ENCODE data around the gene CHD2. TPM values are rescaled to one million over a fixed set of nuclear protein-coding genes. Genes with fewer than 3 reads are reported as not detected.
"Not testable (repeated sequence)": the region's sequence is repeated elsewhere in the genome, so short reads cannot be mapped to it uniquely, and the experiment has no call there.

CHD2 gene
- total RNA-seq, 1 experiment from 2014 or later, result 26.6 TPM

DNA sequence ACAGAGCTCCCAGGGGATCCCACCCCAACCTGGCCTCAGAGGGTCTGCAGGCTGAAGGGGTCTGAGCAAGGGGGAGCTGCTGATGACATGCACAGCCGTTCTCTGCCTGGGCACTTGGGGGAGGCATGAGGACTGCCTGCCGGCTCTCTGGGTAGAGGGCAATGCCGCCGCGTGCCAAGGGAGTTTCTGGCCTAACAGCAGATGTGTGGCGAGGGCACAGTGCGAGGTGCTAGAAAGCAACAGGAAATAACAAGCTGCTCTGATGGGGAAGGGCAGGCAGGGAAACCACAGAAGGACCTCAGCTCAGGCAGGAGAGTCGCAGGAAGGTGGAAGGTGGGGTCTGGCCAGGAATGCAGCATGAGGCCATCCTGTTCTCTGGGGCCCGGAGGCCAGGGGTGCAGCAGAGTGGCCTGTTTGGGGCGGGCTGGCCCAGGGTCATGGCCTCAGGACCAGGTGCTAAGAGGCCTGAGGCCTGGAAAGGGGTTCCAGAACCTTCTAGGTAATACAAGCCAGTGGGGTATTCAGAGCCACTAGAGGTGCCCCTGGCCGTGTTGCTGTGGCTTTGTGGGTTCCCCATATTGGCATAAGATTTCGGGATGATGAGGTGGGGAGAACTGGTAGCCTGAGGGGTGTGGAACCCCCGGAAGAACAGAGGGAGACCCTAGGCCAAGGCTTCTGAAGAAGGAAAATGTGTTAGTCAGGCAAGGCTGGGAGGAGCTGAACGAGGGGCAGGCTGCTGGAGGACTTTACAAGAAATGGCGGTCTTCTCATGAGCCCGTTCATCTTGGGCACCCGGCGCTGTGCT, 147.7 kb downstream of the CHD2 start:
- in situ Hi-C loops (cut with HindIII; ENCODE audit: low pct_unique_long_range_greater_than_20kb, low sequenced_read_pairs), result no loop called here
- DNase-seq (ENCODE audit: low read depth), result no peak

DNA sequence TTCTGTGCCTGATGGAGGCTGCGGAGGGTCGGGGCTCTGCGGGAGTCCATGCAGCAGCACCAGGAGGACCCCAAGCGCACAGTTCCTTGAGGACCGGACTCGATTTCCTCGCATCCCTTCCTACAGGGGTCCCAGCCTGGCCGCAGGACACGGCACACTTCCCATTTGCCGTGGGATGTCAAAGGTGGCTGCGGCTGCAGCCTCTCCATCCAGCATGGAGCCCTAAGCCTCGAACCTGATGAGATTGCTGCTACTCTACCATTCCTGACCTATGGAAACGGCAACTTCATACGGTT, 148.2 kb downstream of the CHD2 start:
- DNase-seq (ENCODE audit: low read depth), result no peak
- in situ Hi-C loops (cut with HindIII; ENCODE audit: low pct_unique_long_range_greater_than_20kb, low sequenced_read_pairs), result no loop called here

DNA sequence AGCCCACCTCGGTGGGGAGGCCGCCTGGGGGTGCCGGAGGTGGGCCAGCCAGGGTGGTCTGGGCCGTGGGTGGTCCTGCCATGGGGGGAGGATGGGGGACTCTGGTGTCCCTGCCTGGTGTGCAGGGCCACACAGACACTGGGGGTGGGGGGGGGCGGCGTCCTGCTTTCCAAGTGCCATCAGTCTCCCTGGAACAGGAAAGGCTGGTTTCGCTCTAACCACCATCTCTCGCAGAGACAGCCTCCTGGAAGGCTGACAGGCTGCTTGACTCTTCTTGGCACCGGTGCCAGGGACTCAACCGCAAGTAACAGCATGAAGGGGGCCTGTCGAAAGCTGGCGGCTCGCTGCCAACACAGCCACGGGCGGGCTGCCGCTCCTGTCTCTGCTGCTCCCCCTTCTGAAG, 148.6 kb downstream of the CHD2 start:
- DNase-seq (ENCODE audit: low read depth), result no peak
- in situ Hi-C loops (cut with HindIII; ENCODE audit: low pct_unique_long_range_greater_than_20kb, low sequenced_read_pairs), result no loop called here

DNA sequence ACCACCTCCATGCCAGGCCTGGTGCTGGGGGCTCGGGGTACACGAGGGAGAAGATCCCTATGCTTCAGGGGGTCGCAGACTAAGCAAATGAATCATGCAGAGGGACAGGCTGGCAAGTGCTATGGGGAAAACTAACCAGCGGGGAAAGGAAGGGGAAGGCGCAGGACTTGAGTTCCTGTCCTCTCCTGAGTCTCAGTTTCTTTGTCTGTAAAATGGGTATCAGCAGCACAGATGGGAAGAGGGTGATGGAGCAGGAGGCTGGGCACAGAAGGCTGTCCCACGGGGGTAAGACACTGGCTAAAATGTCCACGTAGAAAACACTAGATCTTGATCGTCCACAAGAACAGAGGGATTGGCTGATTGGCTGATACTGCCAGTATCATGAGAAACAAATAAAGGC, 149.1 kb downstream of the CHD2 start:
- in situ Hi-C loops (cut with HindIII; ENCODE audit: low pct_unique_long_range_greater_than_20kb, low sequenced_read_pairs), result no loop called here
- DNase-seq (ENCODE audit: low read depth), result no peak

DNA sequence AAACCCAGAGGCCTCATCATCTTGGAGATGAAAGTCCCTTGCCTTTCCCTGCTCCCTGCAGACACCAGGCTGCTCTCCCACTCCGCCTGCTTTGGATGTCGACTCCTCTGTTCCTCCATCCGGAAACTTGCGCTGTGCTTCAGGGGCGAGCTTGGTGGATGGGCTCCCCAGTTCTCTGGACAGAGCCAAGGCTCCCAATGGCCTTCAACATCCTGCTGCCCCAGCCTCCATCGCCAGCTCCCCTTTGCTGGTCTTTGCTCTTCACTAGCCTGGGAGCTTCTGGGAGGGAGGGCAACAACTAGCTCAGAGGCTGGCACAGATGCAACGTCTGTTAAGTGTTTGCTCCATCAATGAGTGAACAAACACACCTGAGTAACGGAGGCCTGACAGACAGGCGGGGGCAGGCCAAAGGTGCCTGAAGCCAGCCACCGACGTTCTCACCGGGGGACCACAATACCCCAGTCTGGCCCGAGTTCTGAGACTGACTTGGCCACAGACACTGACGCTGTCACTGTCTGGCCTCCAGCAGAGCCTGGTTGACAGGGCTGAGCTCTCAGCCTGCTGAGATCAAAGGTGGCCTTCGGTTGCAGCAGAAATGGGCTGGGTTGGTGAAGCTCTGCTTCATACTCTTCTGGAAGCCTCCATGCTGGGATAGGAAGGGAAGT, 149.9 kb downstream of the CHD2 start:
- no peak for DNase-seq (ENCODE audit: low read depth)
- in situ Hi-C loops (cut with HindIII; ENCODE audit: low pct_unique_long_range_greater_than_20kb, low sequenced_read_pairs), result no loop called here

DNA sequence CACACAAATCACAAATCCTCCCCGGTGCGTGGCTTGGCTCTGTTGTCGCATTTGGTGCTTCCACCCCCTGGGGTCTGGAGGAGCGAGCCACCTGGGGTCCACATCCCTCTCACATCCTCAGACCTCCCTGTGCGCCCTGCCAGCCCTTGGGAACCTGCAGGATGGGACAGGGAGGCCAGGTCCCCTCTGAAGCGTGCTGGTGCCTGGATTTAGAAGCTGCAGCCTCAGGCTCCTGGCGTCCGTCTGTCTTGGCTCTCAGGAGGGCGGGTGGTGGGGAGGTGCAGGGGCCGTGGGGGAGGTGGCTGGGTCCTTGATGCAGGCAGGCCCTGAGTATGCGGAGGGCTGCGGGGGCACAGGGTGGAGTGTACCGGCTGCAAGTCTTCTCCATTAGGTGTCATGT, 150.5 kb downstream of the CHD2 start:
- in situ Hi-C loops (cut with HindIII; ENCODE audit: low pct_unique_long_range_greater_than_20kb, low sequenced_read_pairs), result no loop called here
- no peak for DNase-seq (ENCODE audit: low read depth)

DNA sequence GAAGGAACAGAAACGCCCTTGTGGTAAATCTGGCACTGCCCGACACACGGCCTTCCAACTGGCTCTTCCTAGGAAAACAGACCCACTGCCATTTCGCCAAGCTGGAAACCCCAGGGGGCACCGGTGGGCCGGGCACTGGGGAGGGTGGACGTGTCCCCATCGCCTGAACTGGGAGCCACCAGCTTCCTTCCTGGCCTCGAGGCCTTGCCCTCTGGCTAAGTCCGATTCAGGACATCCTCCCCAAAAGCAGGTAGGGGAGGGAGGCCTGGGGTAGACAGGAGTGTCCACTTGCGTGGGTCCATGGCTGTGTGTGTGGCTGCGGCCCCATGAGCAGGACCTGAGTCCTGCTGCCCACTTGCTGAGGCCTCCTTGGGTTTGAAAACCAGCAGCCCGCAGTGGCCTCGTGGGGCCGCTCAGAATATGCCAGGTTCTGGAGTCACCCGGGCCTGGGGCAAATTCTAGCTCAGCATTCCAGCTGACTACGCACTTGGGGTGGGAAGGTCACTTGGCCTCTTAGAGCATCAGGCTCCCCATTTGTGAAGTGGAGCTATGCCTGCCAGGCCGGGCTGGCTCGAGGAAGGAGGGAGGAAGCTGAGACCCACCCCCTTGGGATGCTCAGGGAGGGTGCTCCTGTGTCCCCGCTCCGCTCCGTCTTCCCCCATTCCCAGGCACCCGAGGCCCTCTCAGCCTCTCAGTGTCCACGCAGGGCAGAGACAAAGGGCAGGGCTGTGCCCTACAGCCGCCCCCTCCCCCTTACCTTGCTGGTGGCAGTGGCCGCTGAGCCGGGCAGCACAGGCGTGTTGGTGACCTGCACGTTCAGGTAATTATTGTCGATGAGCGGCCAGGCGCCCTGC, 151.3 kb downstream of the CHD2 start:
- in situ Hi-C loops (cut with HindIII; ENCODE audit: low pct_unique_long_range_greater_than_20kb, low sequenced_read_pairs), result no loop called here
- no peak for DNase-seq (ENCODE audit: low read depth)

DNA sequence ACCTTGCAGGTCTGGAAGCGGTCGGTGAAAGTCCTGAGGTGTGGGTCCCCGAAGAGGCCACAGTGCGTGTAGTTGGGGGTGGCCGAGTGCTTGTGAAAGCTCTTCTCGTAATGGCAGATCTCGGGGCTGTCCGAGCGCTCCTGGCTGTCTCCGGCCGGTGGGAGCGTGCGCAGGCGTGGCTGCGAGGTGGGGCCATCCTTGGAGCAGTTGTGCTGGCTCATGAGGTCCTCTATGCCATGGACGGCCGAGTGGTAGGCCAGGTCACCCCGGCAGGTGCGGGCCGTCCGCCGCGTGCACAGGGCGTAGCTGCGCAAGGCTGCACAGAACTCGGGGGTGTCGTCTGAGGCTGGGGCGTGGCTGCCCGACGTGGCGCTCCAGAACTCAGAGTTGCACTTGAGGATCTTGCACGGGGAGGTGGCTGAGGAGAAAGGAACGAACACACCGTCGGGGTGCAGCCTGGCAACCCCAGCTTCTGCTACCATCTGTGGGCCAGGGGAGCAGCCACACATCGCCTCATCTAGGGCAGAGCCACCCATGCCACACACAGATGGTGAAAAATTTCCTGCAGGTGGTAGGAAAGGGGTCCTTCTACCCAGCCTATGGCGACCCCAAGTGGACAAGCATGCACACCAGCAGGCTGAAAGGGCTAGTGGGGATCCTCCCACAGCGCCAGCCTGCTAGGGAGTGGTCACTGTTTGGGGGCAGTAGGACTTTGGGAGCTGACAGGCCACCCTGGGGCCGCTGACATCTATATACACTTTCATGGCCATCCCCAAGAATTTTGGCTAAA, 152.2 kb downstream of the CHD2 start:
- in situ Hi-C loops (cut with HindIII; ENCODE audit: low pct_unique_long_range_greater_than_20kb, low sequenced_read_pairs), result no loop called here
- no peak for DNase-seq (ENCODE audit: low read depth)

DNA sequence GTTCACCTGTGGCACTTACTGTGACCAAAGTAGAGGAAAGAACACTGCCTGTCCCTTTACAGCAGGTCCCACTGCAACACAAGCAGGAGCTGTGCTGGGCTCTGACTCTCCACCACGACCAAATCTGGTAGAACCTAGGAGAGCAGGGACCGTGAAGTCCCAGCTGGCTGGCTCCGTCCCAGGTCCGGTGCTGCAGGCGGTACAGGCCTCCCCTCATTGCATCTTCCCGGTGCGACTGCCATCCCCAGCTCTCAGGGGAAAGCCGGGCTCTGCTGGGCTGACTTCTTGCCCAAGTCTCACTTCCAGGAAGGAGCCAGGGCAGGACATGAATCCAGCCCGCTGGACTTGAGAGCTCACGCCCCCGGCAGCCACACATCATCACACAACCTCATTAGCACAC, 155.1 kb downstream of the CHD2 start:
- DNase-seq (ENCODE audit: low read depth), result no peak
- in situ Hi-C loops (cut with HindIII; ENCODE audit: low pct_unique_long_range_greater_than_20kb, low sequenced_read_pairs), result no loop called here

DNA sequence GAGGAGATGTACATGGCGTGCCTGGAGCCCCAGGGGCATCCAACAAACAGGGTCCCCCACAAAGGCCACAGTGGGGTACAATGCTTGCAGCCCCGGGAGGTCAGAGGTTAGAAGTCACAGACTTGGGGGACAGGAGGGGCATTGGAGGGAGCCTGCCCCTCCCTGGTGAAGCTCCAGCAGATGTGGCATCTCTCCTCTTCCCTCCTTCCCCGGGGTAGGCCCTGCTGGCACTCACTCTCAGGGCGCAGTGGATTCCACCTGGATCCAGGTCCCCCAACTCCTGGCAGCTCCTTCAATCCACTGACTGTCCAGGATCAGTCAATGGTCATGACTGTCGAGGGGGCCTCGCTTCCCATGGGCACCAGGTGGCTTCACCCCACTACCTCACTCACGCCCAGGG, 156.7 kb downstream of the CHD2 start:
- in situ Hi-C loops (cut with HindIII; ENCODE audit: low pct_unique_long_range_greater_than_20kb, low sequenced_read_pairs), result no loop called here
- no peak for DNase-seq (ENCODE audit: low read depth)

DNA sequence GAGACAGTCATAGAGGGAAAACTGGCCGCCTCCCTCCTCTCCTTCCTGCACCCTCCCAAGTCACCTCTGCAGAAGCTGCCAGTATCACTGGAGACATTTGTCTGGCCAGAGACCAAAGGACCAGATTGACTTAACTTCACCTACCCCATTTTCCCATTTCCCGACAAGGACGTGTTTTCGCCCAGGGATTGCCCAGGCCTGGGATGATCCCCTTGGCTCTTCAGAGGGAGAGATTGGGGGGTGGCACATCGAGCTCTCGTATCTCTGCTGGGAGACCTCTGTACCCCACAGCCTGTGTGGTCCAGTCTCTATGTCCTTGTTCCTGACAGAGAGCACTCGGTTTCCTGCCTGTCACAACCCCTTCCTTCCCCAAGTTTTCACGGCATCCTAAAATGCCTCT, 157.5 kb downstream of the CHD2 start:
- in situ Hi-C loops (cut with HindIII; ENCODE audit: low pct_unique_long_range_greater_than_20kb, low sequenced_read_pairs), result no loop called here

DNA sequence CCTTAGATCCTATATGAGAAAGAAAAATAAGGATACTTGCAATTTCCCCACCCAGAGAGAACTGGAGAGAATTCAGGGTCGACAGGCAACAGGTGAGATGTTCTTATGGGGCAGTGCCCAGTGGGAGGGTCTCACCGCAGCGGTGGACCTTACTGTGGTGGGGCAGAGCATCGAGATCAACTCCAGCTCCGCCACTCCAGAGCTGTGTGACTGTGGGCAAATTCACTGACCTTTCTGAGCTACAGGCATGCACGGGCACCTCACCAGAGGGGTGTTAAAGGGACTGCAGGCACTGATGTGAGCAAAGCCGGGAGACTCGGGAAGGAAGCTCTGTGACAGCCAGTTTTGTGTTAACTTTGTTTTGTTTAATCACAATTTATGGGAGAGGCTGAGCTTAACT, 158.0 kb downstream of the CHD2 start:
- DNase-seq (ENCODE audit: low read depth), result no peak
- in situ Hi-C loops (cut with HindIII; ENCODE audit: low pct_unique_long_range_greater_than_20kb, low sequenced_read_pairs), result no loop called here

More for the DNA sequence above, 157.5 kb downstream of the CHD2 start:
- DNase-seq (ENCODE audit: low read depth), result no peak

DNA sequence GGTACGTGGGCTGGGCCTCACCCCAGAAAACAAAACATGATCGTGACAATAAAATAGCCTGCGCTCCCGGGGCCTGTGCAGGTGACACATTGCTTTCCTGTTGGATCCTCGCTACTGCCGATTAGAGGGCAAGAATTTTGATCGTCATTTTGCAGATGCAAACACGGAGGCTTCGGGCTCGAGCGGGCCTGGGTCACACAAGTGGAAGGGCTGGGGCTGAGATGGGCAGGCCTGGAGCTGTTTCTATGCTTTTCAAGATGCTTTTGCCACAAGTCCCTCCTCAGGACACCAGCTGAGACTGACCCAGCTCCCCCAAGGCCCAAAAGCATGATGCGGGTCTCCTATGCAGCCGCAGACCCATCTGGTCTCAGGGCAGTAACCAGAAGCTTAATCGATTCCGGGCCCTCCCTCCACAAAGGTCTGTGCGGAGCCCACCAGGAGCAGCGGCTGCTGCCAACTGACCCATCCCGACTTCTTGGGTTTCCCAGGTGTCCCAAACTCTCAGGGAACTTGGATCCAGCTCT, 158.8 kb downstream of the CHD2 start:
- in situ Hi-C loops (cut with HindIII; ENCODE audit: low pct_unique_long_range_greater_than_20kb, low sequenced_read_pairs), result no loop called here
- DNase-seq (ENCODE audit: low read depth), result no peak

DNA sequence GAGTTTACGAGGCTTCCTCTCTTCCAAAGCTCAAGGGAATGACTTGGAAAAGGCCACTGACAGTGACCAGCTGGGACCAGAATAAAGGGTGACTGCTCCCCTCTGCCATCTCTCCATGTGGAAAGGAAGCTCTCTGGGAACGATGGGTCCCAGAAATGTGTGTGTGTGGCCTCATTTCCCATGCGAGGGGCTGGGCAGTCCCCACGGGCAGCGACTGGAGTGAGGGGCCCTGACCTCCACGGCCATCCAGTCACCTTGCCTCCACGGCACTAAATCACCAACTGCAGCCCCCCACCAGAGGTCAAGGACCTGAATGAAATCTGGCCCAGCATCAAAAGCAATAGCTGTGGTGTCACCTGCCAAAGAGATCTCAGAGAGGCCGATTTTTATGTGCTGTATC, 159.3 kb downstream of the CHD2 start:
- no peak for DNase-seq (ENCODE audit: low read depth)
- in situ Hi-C loops (cut with HindIII; ENCODE audit: low pct_unique_long_range_greater_than_20kb, low sequenced_read_pairs), result no loop called here

DNA sequence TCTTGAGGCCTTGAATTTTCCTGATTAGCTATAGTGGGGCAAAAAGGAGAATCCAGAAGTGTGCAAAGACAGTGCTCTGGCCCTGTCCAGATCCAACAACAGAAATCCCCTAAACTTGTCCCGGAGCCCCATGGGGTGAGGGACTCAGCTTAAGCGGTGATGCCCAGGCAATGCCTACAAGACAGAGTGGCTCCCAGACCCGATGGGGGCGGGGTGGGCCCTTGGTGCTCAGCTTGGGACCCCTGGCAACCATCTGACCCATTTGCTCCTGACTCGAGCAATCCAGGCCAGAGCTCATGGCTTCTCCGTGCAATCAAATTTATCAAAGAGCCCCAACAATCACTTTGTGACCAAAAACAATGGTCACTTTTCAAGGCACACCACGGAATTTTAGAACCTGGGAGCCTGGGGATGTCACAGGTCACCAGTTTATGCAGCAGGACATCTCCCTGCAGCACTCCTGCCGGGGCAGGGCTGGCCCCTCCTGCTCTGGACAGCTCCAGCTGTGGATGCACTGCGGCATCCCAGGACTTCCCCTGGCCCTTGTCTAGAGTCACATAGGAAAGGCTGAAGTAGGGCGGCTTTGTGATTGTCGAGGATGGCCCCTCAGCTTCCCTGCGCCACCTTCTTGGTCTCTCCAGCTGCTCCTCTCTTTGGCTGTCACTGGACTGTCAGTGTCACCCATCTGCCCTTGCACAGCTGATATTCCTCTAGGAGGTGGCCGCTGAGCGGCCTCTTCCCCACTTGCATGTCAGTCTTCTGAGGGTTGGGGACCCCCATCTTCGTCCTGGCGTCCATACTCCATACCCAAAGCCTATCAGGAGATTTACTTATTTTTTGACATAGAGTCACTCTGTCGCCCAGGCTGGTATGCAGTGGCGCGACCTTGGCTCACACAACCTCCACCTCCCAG, 160.5 kb downstream of the CHD2 start:
- in situ Hi-C loops (cut with HindIII; ENCODE audit: low pct_unique_long_range_greater_than_20kb, low sequenced_read_pairs), result no loop called here
- no peak for DNase-seq (ENCODE audit: low read depth)

DNA sequence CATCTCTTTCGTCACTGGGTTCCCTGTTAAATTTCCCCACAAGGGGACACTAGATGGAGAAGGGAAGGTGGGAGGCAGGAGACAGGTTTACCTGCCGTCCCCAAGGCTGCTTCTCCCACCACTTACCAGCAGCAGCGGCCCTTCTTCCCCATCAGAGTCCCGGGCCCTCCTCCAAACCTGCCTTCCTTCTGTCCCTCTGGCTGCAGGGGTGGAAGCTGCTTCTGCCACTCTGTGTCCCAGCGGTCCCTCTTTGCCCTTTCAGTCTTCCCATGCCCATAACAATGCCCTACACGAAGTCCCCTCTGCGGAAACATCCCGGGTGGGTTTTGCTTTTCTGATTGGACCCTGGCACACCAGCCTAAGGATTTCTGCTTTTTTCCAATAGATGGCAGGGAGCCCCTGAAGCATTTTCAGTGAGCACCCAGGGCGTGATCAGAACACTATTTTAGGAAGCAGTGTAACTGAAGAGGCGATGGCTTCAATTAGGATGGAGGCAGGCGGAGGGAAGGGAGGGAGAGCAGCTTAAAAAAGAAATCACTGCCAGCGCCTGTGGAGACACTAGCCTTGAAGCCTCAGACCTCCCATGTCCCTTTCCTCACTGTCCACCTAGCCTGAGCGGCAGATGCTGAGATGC, 162.6 kb downstream of the CHD2 start:
- DNase-seq (ENCODE audit: low read depth); in situ Hi-C loops (cut with HindIII; ENCODE audit: low pct_unique_long_range_greater_than_20kb, low sequenced_read_pairs): not testable (repeated sequence)

DNA sequence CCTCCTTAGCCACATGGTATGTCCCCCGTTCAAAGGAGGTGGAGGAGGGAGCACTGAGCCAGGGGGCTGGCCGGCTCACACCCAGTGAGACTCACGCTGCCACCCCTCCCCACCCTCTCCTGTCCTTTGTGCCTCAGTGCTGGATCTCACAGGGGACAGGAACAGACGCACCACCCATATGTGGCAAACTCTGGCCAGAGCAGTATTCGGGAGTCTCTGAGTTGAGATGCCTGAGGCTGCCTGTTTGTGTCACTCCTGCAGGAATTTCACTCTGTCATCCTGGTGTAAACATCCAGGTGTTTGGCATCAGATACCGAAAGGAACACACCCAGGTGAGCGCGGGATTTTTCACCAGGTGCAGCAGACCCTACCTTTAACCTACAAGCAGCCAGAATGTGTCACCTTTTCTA, 163.1 kb downstream of the CHD2 start:
- no peak for DNase-seq (ENCODE audit: low read depth)
- in situ Hi-C loops (cut with HindIII; ENCODE audit: low pct_unique_long_range_greater_than_20kb, low sequenced_read_pairs), result no loop called here

All from Caki2 (cell line).